GM12801 (cell line): Measurements from ENCODE around the gene C5.

Source experiments
- CTCF ChIP-seq: IDR thresholded peaks from one replicate; pipeline ENCODE4 v1.5.1; 2011; ENCODE audit warnings: control low read depth; ENCODE audit not compliant: insufficient read length; ENCODE audit errors: extremely low read depth

Gene C5

GRCh38 chr9:120910643-120911042, 139.4 kb downstream of the C5 start:
- TF ChIP-seq CTCF, result no peak

GRCh38 chr9:120909904-120910303, 140.2 kb downstream of the C5 start:
- TF ChIP-seq CTCF, result no peak

GRCh38 chr9:120905315-120906164, 144.5 kb downstream of the C5 start:
- TF ChIP-seq CTCF, result no peak

- TF ChIP-seq CTCF, result no peak
These were observed 145.1 kb downstream of the C5 start for GRCh38 chr9:120904978-120905301.

GRCh38 chr9:120904061-120904977, 145.8 kb downstream of the C5 start:
- TF ChIP-seq CTCF, result no peak

GRCh38 chr9:120902569-120903535, 147.2 kb downstream of the C5 start:
- no peak for TF ChIP-seq CTCF
